Activated CD4-positive, alpha-beta T cell treated with anti-CD3 and anti-CD28 coated beads, Interleukin-2, amount 10 ng/mL, durations not matched to agents 7 days and 5 days (primary cell): Measurements from ENCODE around the gene KMO. TPM values are rescaled to one million over a fixed set of nuclear protein-coding genes. Genes with fewer than 3 reads are reported as not detected.

Experiments used
- CTCF ChIA-PET: fragments of 350-600 bp; sonication (Branson Sonifier 250); formaldehyde crosslinking; loops from one replicate; lab custom pipeline; 2021; ENCODE audit warnings: antibody characterized with exemption; lab: Charles Lee
- POLR2A ChIA-PET: fragments of 350-600 bp; sonication (Branson Sonifier 250); formaldehyde crosslinking; loops from one replicate; lab custom pipeline; 2021; ENCODE audit warnings: antibody characterized with exemption; lab: Charles Lee
- DNase-seq: peaks from one replicate; pipeline ENCODE4 v3.0.0-alpha.2; 2020
- H3K27ac Mint-ChIP-seq: one replicate; pipeline ENCODE4 v1.8.0; 2021; ENCODE audit warnings: mild to moderate bottlenecking, moderate library complexity, mixed read lengths
- H3K27me3 Mint-ChIP-seq: one replicate; pipeline ENCODE4 v1.8.0; 2021; ENCODE audit warnings: mixed read lengths
- H3K36me3 Mint-ChIP-seq: one replicate; pipeline ENCODE4 v1.8.0; 2021; ENCODE audit warnings: low read depth, mixed read lengths
- H3K4me1 Mint-ChIP-seq: one replicate; pipeline ENCODE4 v1.8.0; 2021; ENCODE audit warnings: mixed read lengths
- H3K4me3 Mint-ChIP-seq: one replicate; pipeline ENCODE4 v1.8.0; 2021; ENCODE audit warnings: mild to moderate bottlenecking, moderate library complexity, mixed read lengths
- H3K9me3 Mint-ChIP-seq: one replicate; pipeline ENCODE4 v1.8.0; 2021; ENCODE audit warnings: mixed read lengths
- total RNA-seq, 2 experiments: library from RNA; stranded (reverse); gene quantifications; one replicate each; pipeline ENCODE4 v1.2.3, GENCODE V29; 2021

KMO gene
- total RNA-seq, 2 experiments from 2014 or later, result 0.12 TPM; not detected in 1

DNA sequence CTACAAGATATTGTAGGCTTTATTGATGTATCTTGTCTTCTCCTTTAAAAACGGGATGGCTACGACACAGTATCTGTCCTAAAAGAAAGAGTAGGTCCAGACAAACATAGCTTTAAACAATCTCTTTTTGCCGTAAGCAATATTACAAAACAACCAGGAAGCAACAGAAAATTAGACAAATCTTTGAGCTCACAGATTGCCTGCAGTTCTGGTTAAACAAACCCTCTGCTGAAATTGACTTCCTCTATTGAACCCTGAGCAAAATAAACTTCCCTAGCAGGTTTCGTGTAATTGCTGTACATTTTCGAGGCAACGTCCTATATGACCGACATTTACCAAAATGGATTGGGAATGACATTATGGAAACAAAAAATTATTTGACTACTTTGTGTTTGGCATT, 57.3 kb downstream of the KMO start:
- no peaks in the 10 kb centered on the region for H3K27me3 Mint-ChIP-seq
- H3K9me3 Mint-ChIP-seq, result no peaks in the 10 kb centered on the region
- H3K27ac Mint-ChIP-seq, result no peak overlapping the region
- DNase-seq, result no peak
- peaks cover 13% of the 10 kb centered on the region for H3K36me3 Mint-ChIP-seq
- CTCF ChIA-PET, result interaction anchor here (1.3 kb wide), 1 partner anchor 60 kb away, joined by 3 read pairs; no protein-coding TSS in a partner anchor
- H3K4me1 Mint-ChIP-seq, result peaks cover 2% of the 10 kb centered on the region
- POLR2A ChIA-PET, result interaction anchor here (0.7 kb wide), 1 partner anchor 17 kb away, joined by 3 read pairs; no protein-coding TSS in a partner anchor
- no peak overlapping the region for H3K4me3 Mint-ChIP-seq

DNA sequence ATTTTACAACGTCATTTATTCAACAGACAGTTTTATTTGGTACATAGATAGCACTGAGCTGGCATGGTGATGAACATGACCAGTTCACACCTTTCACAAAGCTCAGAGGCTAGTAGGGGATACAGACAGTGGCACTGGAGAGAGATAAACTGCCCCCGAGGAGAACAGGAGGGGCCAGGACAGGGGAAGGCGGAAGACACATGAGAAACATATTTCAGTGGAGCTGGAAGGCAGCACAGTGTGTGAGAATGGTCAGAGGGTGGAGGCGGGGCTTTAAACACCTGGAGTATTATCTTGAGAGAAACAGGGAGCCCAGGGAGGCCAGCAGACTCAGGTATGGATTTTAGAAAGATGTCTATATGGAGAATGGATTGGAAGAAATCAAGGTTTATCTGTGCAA, 58.5 kb downstream of the KMO start:
- ChIA-PET POLR2A (no interaction called here), CTCF (interaction anchor here (1.1 kb wide), 1 partner anchor 19 kb away, joined by 3 read pairs; no protein-coding TSS in a partner anchor)
- H3K4me3 Mint-ChIP-seq, result no peak overlapping the region
- H3K4me1 Mint-ChIP-seq, result peaks cover 2% of the 10 kb centered on the region
- peaks cover 19% of the 10 kb centered on the region for H3K36me3 Mint-ChIP-seq
- no peak overlapping the region for H3K27ac Mint-ChIP-seq
- no peaks in the 10 kb centered on the region for H3K27me3 Mint-ChIP-seq
- DNase-seq, result no peak
- H3K9me3 Mint-ChIP-seq, result no peaks in the 10 kb centered on the region

DNA sequence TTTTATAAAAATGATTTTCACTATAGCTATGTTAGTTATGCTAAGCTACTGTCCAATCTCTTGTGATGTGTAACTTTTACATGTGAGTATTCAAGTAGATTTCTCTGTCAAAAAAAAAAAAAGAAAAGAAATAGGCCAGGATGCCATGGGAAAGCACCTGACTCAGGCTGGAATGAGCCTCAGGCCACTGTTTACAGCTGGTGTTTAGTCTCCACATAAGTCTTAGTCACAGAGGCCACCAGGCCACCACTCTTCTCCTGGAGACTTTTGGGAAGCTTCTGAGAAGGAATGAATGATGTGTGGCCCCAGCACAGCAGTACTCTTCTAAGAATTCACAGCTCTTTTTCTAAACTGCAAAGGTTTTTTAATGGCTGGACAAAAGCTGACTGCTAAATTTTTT, 59.1 kb downstream of the KMO start:
- H3K27ac Mint-ChIP-seq, result no peak overlapping the region
- no peak for DNase-seq
- H3K4me1 Mint-ChIP-seq, result peaks cover 2% of the 10 kb centered on the region
- no peaks in the 10 kb centered on the region for H3K9me3 Mint-ChIP-seq
- peaks cover 19% of the 10 kb centered on the region for H3K36me3 Mint-ChIP-seq
- H3K27me3 Mint-ChIP-seq, result no peaks in the 10 kb centered on the region
- no peak overlapping the region for H3K4me3 Mint-ChIP-seq
- CTCF ChIA-PET, result interaction anchor here (0.6 to 1.1 kb wide), 3 partner anchors 19 to 408 kb away, joined by 3 to 6 read pairs (median 3); partner anchors contain the start of gene MAP1LC3C
- POLR2A ChIA-PET, result no interaction called here

DNA sequence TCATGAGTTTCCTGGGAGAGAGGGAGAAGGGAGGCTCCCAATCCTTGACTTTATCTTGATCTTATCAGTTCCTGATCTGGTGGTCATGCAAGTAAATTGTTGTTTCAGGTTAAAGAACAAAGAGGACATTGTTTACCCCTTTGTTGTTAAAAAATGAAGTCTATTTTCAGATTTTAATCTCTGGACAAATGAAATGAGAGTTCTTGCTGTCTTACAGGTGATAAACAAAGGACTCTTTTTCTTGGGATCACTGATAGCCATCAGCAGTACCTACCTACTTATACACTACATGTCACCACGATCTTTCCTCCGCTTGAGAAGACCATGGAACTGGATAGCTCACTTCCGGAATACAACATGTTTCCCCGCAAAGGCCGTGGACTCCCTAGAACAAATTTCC, 59.6 kb downstream of the KMO start:
- CTCF ChIA-PET, result interaction anchor here (0.6 to 0.8 kb wide), 2 partner anchors 108 to 407 kb away, joined by 3 to 6 read pairs; partner anchors contain the start of gene MAP1LC3C
- POLR2A ChIA-PET, result no interaction called here
- no peak for DNase-seq
- H3K36me3 Mint-ChIP-seq, result peaks cover 16% of the 10 kb centered on the region
- H3K27ac Mint-ChIP-seq, result no peak overlapping the region
- no peaks in the 10 kb centered on the region for H3K9me3 Mint-ChIP-seq
- no peak overlapping the region for H3K4me3 Mint-ChIP-seq
- H3K4me1 Mint-ChIP-seq, result peaks cover 2% of the 10 kb centered on the region
- no peaks in the 10 kb centered on the region for H3K27me3 Mint-ChIP-seq

DNA sequence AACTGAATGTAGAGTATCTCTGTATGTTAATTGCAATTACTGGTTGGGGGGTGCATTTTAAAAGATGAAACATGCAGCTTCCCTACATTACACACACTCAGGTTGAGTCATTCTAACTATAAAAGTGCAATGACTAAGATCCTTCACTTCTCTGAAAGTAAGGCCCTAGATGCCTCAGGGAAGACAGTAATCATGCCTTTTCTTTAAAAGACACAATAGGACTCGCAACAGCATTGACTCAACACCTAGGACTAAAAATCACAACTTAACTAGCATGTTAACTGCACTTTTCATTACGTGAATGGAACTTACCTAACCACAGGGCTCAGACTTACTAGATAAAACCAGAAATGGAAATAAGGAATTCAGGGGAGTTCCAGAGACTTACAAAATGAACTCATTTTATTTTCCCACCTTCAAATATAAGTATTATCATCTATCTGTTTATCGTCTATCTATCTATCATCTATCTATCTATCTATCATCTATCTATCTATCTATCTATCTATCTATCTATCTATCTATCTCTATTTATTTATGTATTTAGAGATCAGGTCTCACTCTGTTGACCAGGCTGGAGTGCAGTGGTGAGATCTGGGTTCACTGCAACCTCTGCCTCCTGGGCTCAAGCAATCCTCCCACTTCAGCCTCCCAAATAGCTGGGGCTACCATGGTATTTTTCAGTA, 60.2 kb downstream of the KMO start:
- no peaks in the 10 kb centered on the region for H3K27me3 Mint-ChIP-seq
- DNase-seq, result no peak
- H3K4me1 Mint-ChIP-seq, result peaks cover 2% of the 10 kb centered on the region
- CTCF ChIA-PET, result interaction anchor here (0.6 kb wide), 1 partner anchor 418 kb away, joined by 4 read pairs; no protein-coding TSS in a partner anchor
- POLR2A ChIA-PET, result no interaction called here
- H3K9me3 Mint-ChIP-seq, result no peaks in the 10 kb centered on the region
- H3K4me3 Mint-ChIP-seq, result no peak overlapping the region
- peaks cover 16% of the 10 kb centered on the region for H3K36me3 Mint-ChIP-seq
- H3K27ac Mint-ChIP-seq, result no peak overlapping the region

DNA sequence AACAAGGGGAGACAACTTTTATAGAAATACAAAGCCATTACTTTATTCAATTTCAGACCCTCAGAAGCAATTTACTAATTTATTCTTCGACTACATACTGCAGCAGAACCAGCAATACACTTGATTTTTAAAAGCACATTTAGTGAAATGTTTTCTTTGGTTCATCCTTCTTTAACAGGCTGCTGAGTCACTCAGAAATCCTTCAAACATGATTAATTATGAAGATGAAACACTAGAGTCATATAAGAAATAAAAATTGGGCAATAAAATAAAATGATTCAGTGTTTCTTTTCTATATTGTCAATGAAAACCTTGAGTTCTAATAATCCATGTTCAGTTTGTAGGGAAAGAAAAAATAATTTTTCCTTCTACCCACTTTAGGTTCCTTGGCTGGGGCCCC, 61.0 kb downstream of the KMO start:
- ChIA-PET POLR2A (no interaction called here), CTCF (no interaction called here)
- H3K4me1 Mint-ChIP-seq, result peaks cover 2% of the 10 kb centered on the region
- H3K36me3 Mint-ChIP-seq, result peaks cover 18% of the 10 kb centered on the region
- H3K27ac Mint-ChIP-seq, result no peak overlapping the region
- H3K27me3 Mint-ChIP-seq, result no peaks in the 10 kb centered on the region
- no peaks in the 10 kb centered on the region for H3K9me3 Mint-ChIP-seq
- DNase-seq, result no peak
- H3K4me3 Mint-ChIP-seq, result no peak overlapping the region

DNA sequence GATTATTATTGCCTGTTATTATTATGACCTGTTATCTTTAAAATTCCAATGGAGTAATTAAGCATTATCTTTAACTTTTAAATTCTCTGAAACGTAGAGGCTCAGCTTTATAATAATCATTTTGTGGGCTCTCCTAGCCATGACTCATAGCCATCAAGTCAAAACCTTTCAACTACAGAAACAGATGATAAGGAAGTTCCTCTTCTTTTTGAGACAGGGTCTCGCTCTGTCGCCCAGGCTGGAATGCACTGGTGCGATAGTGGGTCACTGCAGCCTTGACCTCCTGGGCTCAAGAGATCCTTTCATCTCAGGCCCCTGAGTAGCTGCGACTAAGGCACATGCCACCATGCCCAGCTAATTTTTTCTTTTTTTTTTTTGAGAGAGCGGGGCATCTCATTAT, 64.5 kb downstream of the KMO start:
- H3K4me3 Mint-ChIP-seq, result no peak overlapping the region
- ChIA-PET CTCF (interaction anchor here (1.0 kb wide), 1 partner anchor 10 kb away, joined by 3 read pairs; no protein-coding TSS in a partner anchor), POLR2A (no interaction called here)
- H3K27ac Mint-ChIP-seq, result peak overlapping the region; percentile 14
- peaks cover 25% of the 10 kb centered on the region for H3K36me3 Mint-ChIP-seq
- peaks cover 2% of the 10 kb centered on the region for H3K4me1 Mint-ChIP-seq
- DNase-seq, result no peak
- H3K9me3 Mint-ChIP-seq, result no peaks in the 10 kb centered on the region
- H3K27me3 Mint-ChIP-seq, result no peaks in the 10 kb centered on the region

DNA sequence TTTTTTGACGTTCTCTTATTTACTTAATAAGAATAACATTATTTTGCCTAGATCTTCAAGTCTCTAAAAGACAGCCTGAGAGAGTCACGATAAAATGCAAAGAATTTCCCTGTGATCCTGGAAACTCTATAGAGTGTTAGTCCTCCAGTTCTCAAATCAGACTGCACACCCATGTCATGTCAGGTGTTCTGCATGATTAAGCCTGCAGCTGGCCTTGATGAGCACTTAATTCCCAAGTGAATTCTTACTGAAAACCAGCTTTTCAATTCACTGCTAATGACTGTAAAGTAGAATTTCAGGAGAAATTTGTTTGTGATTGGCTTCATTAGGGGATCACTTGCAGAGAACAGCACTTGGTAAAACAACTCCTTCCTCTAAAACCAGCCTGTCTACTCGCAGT, 66.1 kb downstream of the KMO start:
- DNase-seq, result no peak
- ChIA-PET CTCF (no interaction called here), POLR2A (no interaction called here)
- Mint-ChIP-seq H3K4me3 (no peak overlapping the region), H3K4me1 (no peaks in the 10 kb centered on the region), H3K27me3 (no peaks in the 10 kb centered on the region), H3K9me3 (no peaks in the 10 kb centered on the region), H3K36me3 (peaks cover 35% of the 10 kb centered on the region), H3K27ac (no peak overlapping the region)

DNA sequence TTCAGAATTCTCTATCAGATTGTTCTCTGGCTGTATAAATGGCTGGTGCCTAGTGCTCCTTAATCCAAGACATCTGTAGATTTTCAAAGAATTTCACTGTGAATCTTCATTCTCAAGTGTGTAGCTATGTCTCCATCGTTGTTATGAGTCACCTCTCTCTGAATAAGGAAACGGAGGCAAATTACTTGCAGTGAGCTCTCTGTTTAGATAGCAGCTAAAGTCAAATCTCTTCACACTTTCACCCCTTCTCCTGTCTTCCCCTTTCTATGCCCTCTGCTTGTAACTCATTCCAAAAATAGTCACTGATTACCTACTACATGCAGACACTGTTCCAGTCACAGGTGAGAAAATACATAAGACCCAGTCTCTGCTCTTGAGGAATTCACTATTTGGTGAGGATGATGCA, 68.3 kb downstream of the KMO start:
- H3K27ac Mint-ChIP-seq, result no peak overlapping the region
- H3K36me3 Mint-ChIP-seq, result peaks cover 25% of the 10 kb centered on the region
- H3K27me3 Mint-ChIP-seq, result no peaks in the 10 kb centered on the region
- no peak for DNase-seq
- H3K4me3 Mint-ChIP-seq, result no peak overlapping the region
- ChIA-PET CTCF (no interaction called here), POLR2A (no interaction called here)
- no peaks in the 10 kb centered on the region for H3K9me3 Mint-ChIP-seq
- H3K4me1 Mint-ChIP-seq, result no peaks in the 10 kb centered on the region

DNA sequence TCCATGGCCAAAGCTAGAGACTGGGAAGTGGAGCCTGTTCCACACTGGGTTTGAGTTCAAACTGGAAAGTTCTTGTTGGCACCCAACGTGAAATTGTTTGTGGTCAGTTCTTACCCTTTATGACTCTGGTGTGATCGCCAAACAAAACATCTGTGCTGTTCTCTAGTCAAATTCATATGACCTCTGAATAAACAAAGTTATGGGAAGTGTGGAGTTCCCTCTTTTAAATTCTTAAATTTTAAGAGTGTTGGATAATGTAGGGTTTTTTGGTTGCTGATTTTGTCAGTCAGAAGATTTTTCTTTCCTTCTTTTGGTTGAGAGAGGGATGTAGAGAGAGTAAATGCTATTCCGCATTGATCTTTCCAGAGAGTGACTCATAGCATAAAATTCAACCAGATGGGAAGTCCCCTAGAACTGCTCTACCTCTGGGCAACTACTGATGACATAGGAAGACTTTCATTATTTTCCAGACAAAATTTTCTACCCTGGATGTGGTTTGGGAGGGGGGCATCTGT, 71.6 kb downstream of the KMO start:
- no peak overlapping the region for H3K4me3 Mint-ChIP-seq
- no peaks in the 10 kb centered on the region for H3K4me1 Mint-ChIP-seq
- no peak for DNase-seq
- H3K27ac Mint-ChIP-seq, result no peak overlapping the region
- ChIA-PET POLR2A (no interaction called here), CTCF (no interaction called here)
- H3K36me3 Mint-ChIP-seq, result peaks cover 23% of the 10 kb centered on the region
- no peaks in the 10 kb centered on the region for H3K27me3 Mint-ChIP-seq
- no peaks in the 10 kb centered on the region for H3K9me3 Mint-ChIP-seq

DNA sequence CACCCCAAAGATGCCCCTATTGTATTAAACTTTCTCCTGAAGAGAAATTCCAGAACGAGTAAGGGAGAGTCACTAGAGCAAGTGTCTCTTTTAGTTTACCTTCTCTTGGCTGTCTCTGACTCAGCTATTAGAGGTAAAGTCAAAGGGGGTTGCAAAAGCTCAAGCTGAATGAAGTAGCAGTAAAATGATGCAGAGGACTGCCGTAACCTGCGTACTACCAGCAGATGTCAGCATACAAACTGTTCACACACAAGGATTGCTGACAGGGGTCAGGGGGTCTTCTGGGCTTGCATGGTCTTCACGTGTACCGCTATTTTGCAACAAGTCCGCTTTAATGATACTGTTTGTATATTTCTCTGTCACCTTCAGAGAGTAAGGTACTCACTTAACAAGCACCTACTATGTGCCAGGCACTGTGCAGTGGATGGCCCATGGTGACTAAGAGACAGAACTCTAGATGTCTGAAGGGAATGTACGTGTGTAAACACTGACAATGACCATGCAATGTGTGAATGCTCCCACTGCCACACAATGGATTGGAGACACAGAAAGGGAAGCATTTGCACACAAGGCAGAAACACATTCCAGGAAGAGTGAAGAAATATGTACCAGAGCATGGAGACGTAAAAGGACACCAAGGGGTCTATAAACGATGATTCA, 73.1 kb downstream of the KMO start:
- Mint-ChIP-seq H3K9me3 (no peaks in the 10 kb centered on the region), H3K27ac (no peak overlapping the region), H3K36me3 (peaks cover 23% of the 10 kb centered on the region), H3K4me1 (no peaks in the 10 kb centered on the region), H3K4me3 (no peak overlapping the region), H3K27me3 (no peaks in the 10 kb centered on the region)
- ChIA-PET CTCF (no interaction called here), POLR2A (no interaction called here)
- no peak for DNase-seq

DNA sequence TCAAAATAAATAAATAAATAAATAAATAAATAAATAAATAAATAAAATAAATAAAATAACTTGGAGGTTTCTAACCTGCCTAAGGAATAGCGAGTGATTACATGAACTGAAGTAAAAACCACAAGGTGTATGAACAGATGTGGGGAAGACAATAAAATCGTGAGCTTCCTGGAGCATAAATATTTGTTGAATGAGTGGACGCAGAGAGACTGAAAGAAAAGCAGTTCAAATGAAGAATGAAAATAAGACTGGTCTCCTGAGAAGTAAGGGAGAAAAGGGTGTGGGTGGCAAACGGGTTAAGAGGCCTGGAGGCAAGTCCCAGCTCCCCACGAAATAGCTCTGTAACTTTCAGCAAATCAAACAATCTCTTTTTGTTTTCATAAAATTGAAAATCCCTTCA, 74.4 kb downstream of the KMO start:
- POLR2A ChIA-PET, result interaction anchor here (0.6 kb wide), 1 partner anchor 17 kb away, joined by 3 read pairs; no protein-coding TSS in a partner anchor
- no peak for DNase-seq
- H3K9me3 Mint-ChIP-seq, result no peaks in the 10 kb centered on the region
- no peaks in the 10 kb centered on the region for H3K27me3 Mint-ChIP-seq
- CTCF ChIA-PET, result no interaction called here
- no peak overlapping the region for H3K27ac Mint-ChIP-seq
- no peaks in the 10 kb centered on the region for H3K4me1 Mint-ChIP-seq
- H3K4me3 Mint-ChIP-seq, result no peak overlapping the region
- H3K36me3 Mint-ChIP-seq, result peaks cover 15% of the 10 kb centered on the region

DNA sequence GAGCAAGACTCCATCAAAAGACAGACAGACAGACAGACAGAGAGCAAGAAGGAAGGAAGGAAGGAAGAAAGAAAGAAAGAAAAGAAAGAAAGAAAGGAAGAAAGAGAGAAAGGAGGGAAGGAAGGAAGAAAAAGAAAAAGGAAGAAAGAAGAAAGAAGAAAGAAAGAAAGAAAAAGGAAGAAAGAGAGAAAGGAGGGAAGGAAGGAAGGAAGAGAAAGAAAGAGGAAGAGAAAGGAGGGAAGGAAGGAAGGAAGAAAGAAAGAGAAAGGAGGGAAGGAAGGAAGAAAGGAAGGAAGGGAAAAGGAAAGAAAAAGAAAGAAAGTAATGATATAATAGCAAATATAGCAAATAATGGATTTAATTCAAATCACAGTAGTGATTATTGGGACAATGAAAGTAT, 75.3 kb downstream of the KMO start:
- no peaks in the 10 kb centered on the region for H3K4me1 Mint-ChIP-seq
- no peak overlapping the region for H3K4me3 Mint-ChIP-seq
- H3K27ac Mint-ChIP-seq, result no peak overlapping the region
- H3K9me3 Mint-ChIP-seq, result no peaks in the 10 kb centered on the region
- ChIA-PET POLR2A (no interaction called here), CTCF (interaction anchor here (0.6 kb wide), 2 partner anchors 79 to 263 kb away, joined by 3 to 4 read pairs; no protein-coding TSS in a partner anchor)
- H3K36me3 Mint-ChIP-seq, result peaks cover 8% of the 10 kb centered on the region
- H3K27me3 Mint-ChIP-seq, result no peaks in the 10 kb centered on the region
- no peak for DNase-seq
